Transverse colon (tissue), 4 donors: ENCODE results near the gene PSTPIP1.

Source experiments
- CTCF ChIP-seq, 5 experiments: fragments of 200-600 bp in 3 of 5; fragments of 450-650 bp in 2 of 5; sonication (generic) in 3 of 5; IDR thresholded peaks; 1 replicate in 2 of 5; 2 replicates in 3 of 5; pipeline ENCODE4 v1.5.1; 2016 to 2017; ENCODE audit warnings: antibody characterized with exemption in 5 of 5, inconsistent platforms in 3 of 5, mild to moderate bottlenecking in 2 of 5, moderate library complexity in 1 of 5
- POLR2AphosphoS5 ChIP-seq, 3 donors: sonication (generic); formaldehyde crosslinking; IDR thresholded peaks; one replicate each; pipeline ENCODE4 v1.6.1; 2016; ENCODE audit warnings: antibody characterized with exemption in 3 of 3

- TF ChIP-seq CTCF (IDR thresholded peaks at IDR 0.05) (no peak), POLR2AphosphoS5 (IDR thresholded peaks at IDR 0.05) (no peak)
These were observed 8.3 kb downstream of the PSTPIP1 start for GRCh38 chr15:77002954-77003912.
